HL-60 (cell line): ENCODE measurements around the gene BCAP29.

Experiments used
- DNase-seq, 2 experiments: peaks; one replicate each; pipeline ENCODE4 v3.0.0-alpha.2; 2010 to 2020; ENCODE audit warnings: low read depth in 1 of 2, low spot score in 1 of 2
- H3K27ac ChIP-seq: fragments of 250-450 bp; sonication (Bioruptor Pico); replicated peaks from 2 replicates; pipeline ENCODE4 v1.5.1; 2020; ENCODE audit warnings: mild to moderate bottlenecking, moderate library complexity
- H3K27me3 ChIP-seq: fragments of 250-450 bp; sonication (Bioruptor Pico); 2 replicates; pipeline ENCODE4 v1.5.1; 2021; ENCODE audit warnings: mild to moderate bottlenecking, moderate library complexity; ENCODE audit not compliant: insufficient read depth, poor library complexity, severe bottlenecking
- H3K4me3 ChIP-seq: replicated peaks from 2 replicates; pipeline ENCODE4 v1.5.1; 2011; ENCODE audit warnings: mild to moderate bottlenecking, control low read depth, low read length; ENCODE audit not compliant: insufficient read depth
- CTCF ChIP-seq: IDR thresholded peaks from one replicate; pipeline ENCODE4 v1.5.1; 2011; ENCODE audit warnings: low read length, control low read depth, inconsistent platforms; ENCODE audit not compliant: insufficient read depth
- GABPA ChIP-seq: IDR thresholded peaks from 2 replicates; pipeline ENCODE4 v1.6.1; 2012; ENCODE audit warnings: low read depth
- POLR2AphosphoS5 ChIP-seq: IDR thresholded peaks from 2 replicates; pipeline ENCODE4 v1.6.1; 2012; ENCODE audit warnings: low read depth
- REST ChIP-seq: IDR thresholded peaks from 2 replicates; pipeline ENCODE4 v1.6.1; 2012; ENCODE audit warnings: low read depth; ENCODE audit not compliant: insufficient replicate concordance
- SPI1 ChIP-seq: IDR thresholded peaks from 2 replicates; pipeline ENCODE4 v1.6.1; 2012; ENCODE audit warnings: low read depth, mild to moderate bottlenecking, borderline replicate concordance

BCAP29 gene

GRCh38 chr7:107597953-107598352 is 17.9 kb downstream of the BCAP29 start:
- TF ChIP-seq REST = no peak
- no peak for TF ChIP-seq GABPA
- TF ChIP-seq SPI1 = no peak
- TF ChIP-seq CTCF = no peak
- TF ChIP-seq POLR2AphosphoS5 = no peak
- DNase-seq = no peak
- Histone ChIP-seq H3K27ac (no peak overlapping the region), H3K27me3 (no peaks in the 10 kb centered on the region), H3K4me3 (no peak overlapping the region)

GRCh38 chr7:107599262-107599661 is 19.2 kb downstream of the BCAP29 start:
- Histone ChIP-seq H3K4me3 (no peak overlapping the region), H3K27ac (no peak overlapping the region), H3K27me3 (no peaks in the 10 kb centered on the region)
- TF ChIP-seq GABPA (no peak), SPI1 (no peak), CTCF (no peak), REST (no peak), POLR2AphosphoS5 (no peak)
- DNase-seq = no peak

GRCh38 chr7:107600816-107601215 is 20.8 kb downstream of the BCAP29 start:
- DNase-seq = no peak
- Histone ChIP-seq H3K27me3 (no peaks in the 10 kb centered on the region), H3K4me3 (no peak overlapping the region), H3K27ac (no peak overlapping the region)
- TF ChIP-seq POLR2AphosphoS5 = no peak
- TF ChIP-seq GABPA = no peak
- no peak for TF ChIP-seq CTCF
- TF ChIP-seq REST = no peak
- TF ChIP-seq SPI1 = no peak
